Measurements from ENCODE around the gene ABCG4.
"Not testable (repeated sequence)": the region's sequence is repeated elsewhere in the genome, so short reads cannot be mapped to it uniquely, and the experiment has no call there.

ABCG4 gene

GRCh38 chr11:119184399-119184798 lies 35.5 kb downstream of the ABCG4 start:
- DNase-seq (ENCODE audit: low spot score) = not testable (repeated sequence)

- no peak for DNase-seq (ENCODE audit: low spot score)
Observed at GRCh38 chr11:119185981-119186634, 37.3 kb downstream of the ABCG4 start.

- DNase-seq (ENCODE audit: low spot score) = no peak
Observed at GRCh38 chr11:119187123-119187892, 38.5 kb downstream of the ABCG4 start.

GRCh38 chr11:119188067-119188466 lies 39.2 kb downstream of the ABCG4 start:
- DNase-seq (ENCODE audit: low spot score) = no peak

GRCh38 chr11:119188887-119189286 lies 40.0 kb downstream of the ABCG4 start:
- DNase-seq (ENCODE audit: low spot score) = no peak

GRCh38 chr11:119189393-119189792 lies 40.5 kb downstream of the ABCG4 start:
- DNase-seq (ENCODE audit: low spot score) = no peak

GRCh38 chr11:119190531-119190930 lies 41.7 kb downstream of the ABCG4 start:
- no peak for DNase-seq (ENCODE audit: low spot score)

- not testable (repeated sequence) for DNase-seq (ENCODE audit: low spot score)
Observed at GRCh38 chr11:119191265-119191664, 42.4 kb downstream of the ABCG4 start.

- DNase-seq (ENCODE audit: low spot score) = no peak
Observed at GRCh38 chr11:119192111-119192510, 43.3 kb downstream of the ABCG4 start.

GRCh38 chr11:119193001-119193400 lies 44.1 kb downstream of the ABCG4 start:
- DNase-seq (ENCODE audit: low spot score) = no peak

GRCh38 chr11:119193626-119194025 lies 44.8 kb downstream of the ABCG4 start:
- no peak for DNase-seq (ENCODE audit: low spot score)

- DNase-seq (ENCODE audit: low spot score) = no peak
Observed at GRCh38 chr11:119194811-119195440, 46.1 kb downstream of the ABCG4 start.

- DNase-seq (ENCODE audit: low spot score) = peak; percentile 50
Observed at GRCh38 chr11:119195680-119196079, 46.8 kb downstream of the ABCG4 start.

GRCh38 chr11:119196833-119197483 lies 48.1 kb downstream of the ABCG4 start:
- peak; percentile 78 for DNase-seq (ENCODE audit: low spot score)

GRCh38 chr11:119198925-119199324 lies 50.1 kb downstream of the ABCG4 start:
- DNase-seq (ENCODE audit: low spot score) = no peak

- not testable (repeated sequence) for DNase-seq (ENCODE audit: low spot score)
Observed at GRCh38 chr11:119201236-119201635, 52.4 kb downstream of the ABCG4 start.

- DNase-seq (ENCODE audit: low spot score) = no peak
Observed at GRCh38 chr11:119202554-119202953, 53.7 kb downstream of the ABCG4 start.

- no peak for DNase-seq (ENCODE audit: low spot score)
Observed at GRCh38 chr11:119204066-119204465, 55.2 kb downstream of the ABCG4 start.

GRCh38 chr11:119205080-119205479 lies 56.2 kb downstream of the ABCG4 start:
- no peak for DNase-seq (ENCODE audit: low spot score)

GRCh38 chr11:119205574-119206510 lies 57.0 kb downstream of the ABCG4 start, which contains the start of gene CBL:
Gene CBL, plus strand, starts transcription at chr11:119206339. Its CDS starts 79 bp downstream, at chr11:119206418.
- peak; percentile 96 for DNase-seq (ENCODE audit: low spot score)

Measured in COLO829 (cell line).